IMR-90 (cell line): Measurements from ENCODE around the gene CTIF. TPM values are rescaled to one million over a fixed set of nuclear protein-coding genes. Genes with fewer than 3 reads are reported as not detected.

Source experiments
- ATAC-seq: fragments of 200-7000 bp; cut with Tn5 transposase; 2 replicates; pipeline ENCODE4 v1.9.1; 2020; ENCODE audit warnings: low read depth, mild to moderate bottlenecking, moderate library complexity
- BruUV-seq: library from RNA; stranded (reverse); fragments of 400-500 nt; replicated peaks from 2 replicates; lab custom pipeline; 2021; lab: Mats Ljungman, UMichigan
- CTCF ChIA-PET: fragments of 300-600 bp; formaldehyde crosslinking; extraction: SDS; loops from one replicate; lab custom pipeline; 2021; ENCODE audit warnings: antibody characterized with exemption; lab: Yijun Ruan, JAX
- POLR2A ChIA-PET: fragments of 300-600 bp; sonication (Branson Sonifier 250); formaldehyde crosslinking; loops from one replicate; lab custom pipeline; 2022; ENCODE audit warnings: antibody characterized with exemption; ENCODE audit not compliant: unreplicated experiment; lab: Charles Lee
- DNase-seq: peaks from one replicate; pipeline ENCODE4 v3.0.0; 2013
- H2AFZ ChIP-seq: replicated peaks from 2 replicates; pipeline ENCODE3; 2013; ENCODE audit warnings: low read length, mild to moderate bottlenecking; ENCODE audit not compliant: poor library complexity
- H2AK5ac ChIP-seq: 2 replicates; pipeline ENCODE4 v1.6.1; 2013; ENCODE audit warnings: low read depth, low read length, inconsistent platforms
- H2AK9ac ChIP-seq: replicated peaks from 2 replicates; pipeline ENCODE3; 2013; ENCODE audit warnings: mild to moderate bottlenecking, low read depth, low read length, moderate library complexity; ENCODE audit not compliant: poor library complexity
- H2BK120ac ChIP-seq: 2 replicates; pipeline ENCODE4 v1.6.1; 2013; ENCODE audit warnings: low read depth, low read length, inconsistent platforms
- H2BK15ac ChIP-seq: 3 replicates; pipeline ENCODE4 v1.6.1; 2013; ENCODE audit warnings: low read depth, low read length, inconsistent platforms
- H2BK20ac ChIP-seq: 2 replicates; pipeline ENCODE4 v1.6.1; 2013; ENCODE audit warnings: low read depth, mild to moderate bottlenecking, inconsistent platforms, low read length, moderate library complexity
- H2BK5ac ChIP-seq: 2 replicates; pipeline ENCODE4 v1.6.1; 2013; ENCODE audit warnings: mild to moderate bottlenecking, low read depth, low read length, inconsistent platforms; ENCODE audit not compliant: poor library complexity, severe bottlenecking
- H3K14ac ChIP-seq: replicated peaks from 2 replicates; pipeline ENCODE4 v1.6.1; 2013; ENCODE audit warnings: low read depth, low read length, inconsistent platforms
- H3K18ac ChIP-seq: 2 replicates; pipeline ENCODE4 v1.6.1; 2013; ENCODE audit warnings: low read depth, low read length, control low read depth
- H3K23ac ChIP-seq: 2 replicates; pipeline ENCODE4 v1.6.1; 2013; ENCODE audit warnings: low read depth, low read length, inconsistent platforms
- H3K27ac ChIP-seq: 2 replicates; pipeline ENCODE4 v1.5.1; 2013; ENCODE audit warnings: mild to moderate bottlenecking, control low read depth, low read length; ENCODE audit not compliant: insufficient read depth
- H3K27me3 ChIP-seq: 2 replicates; pipeline ENCODE4 v1.6.1; 2013; ENCODE audit warnings: low read length; ENCODE audit not compliant: control insufficient read depth, insufficient read depth
- H3K36me3 ChIP-seq: 2 replicates; pipeline ENCODE4 v1.6.1; 2013; ENCODE audit warnings: low read length, mixed read lengths; ENCODE audit not compliant: control insufficient read depth, insufficient read depth
- H3K4ac ChIP-seq: 2 replicates; pipeline ENCODE4 v1.6.1; 2013; ENCODE audit warnings: low read depth, low read length, inconsistent platforms
- H3K4me1 ChIP-seq: 2 replicates; pipeline ENCODE4 v1.6.1; 2013; ENCODE audit warnings: low read length, mixed read lengths; ENCODE audit not compliant: control insufficient read depth, insufficient read depth
- H3K4me2 ChIP-seq: 2 replicates; pipeline ENCODE4 v1.6.1; 2013; ENCODE audit warnings: low read depth, mild to moderate bottlenecking, control low read depth, low read length, moderate library complexity
- H3K4me3 ChIP-seq: 2 replicates; pipeline ENCODE4 v1.5.1; 2013; ENCODE audit warnings: low read depth, mild to moderate bottlenecking, control low read depth, low read length, moderate library complexity; ENCODE audit not compliant: insufficient read depth
- H3K56ac ChIP-seq: 2 replicates; pipeline ENCODE4 v1.6.1; 2013; ENCODE audit warnings: low read length, inconsistent platforms; ENCODE audit not compliant: insufficient read depth; ENCODE audit errors: extremely low read depth
- H3K79me1 ChIP-seq, 2 experiments: 2 replicates each; pipeline ENCODE4 v1.6.1; 2013; ENCODE audit warnings: low read length in 2 of 2, inconsistent platforms in 1 of 2, low read depth in 1 of 2
- H3K9ac ChIP-seq: 2 replicates; pipeline ENCODE4 v1.6.1; 2013; ENCODE audit warnings: low read depth, low read length, control low read depth
- H3K9me1 ChIP-seq: 2 replicates; pipeline ENCODE4 v1.6.1; 2013; ENCODE audit warnings: low read length, inconsistent platforms; ENCODE audit not compliant: insufficient read depth
- H3K9me3 ChIP-seq: 2 replicates; pipeline ENCODE4 v1.6.1; 2013; ENCODE audit warnings: low read length; ENCODE audit not compliant: control insufficient read depth, insufficient read depth
- H4K20me1 ChIP-seq: 2 replicates; pipeline ENCODE4 v1.6.1; 2013; ENCODE audit warnings: low read length, inconsistent platforms; ENCODE audit not compliant: insufficient read depth
- H4K5ac ChIP-seq: 2 replicates; pipeline ENCODE4 v1.6.1; 2013; ENCODE audit warnings: mild to moderate bottlenecking, low read depth, low read length, control low read depth
- H4K8ac ChIP-seq, 2 experiments: 2 replicates each; pipeline ENCODE4 v1.6.1; 2013; ENCODE audit warnings: low read depth in 2 of 2, low read length in 2 of 2, control low read depth in 1 of 2, inconsistent platforms in 1 of 2
- H4K91ac ChIP-seq: 2 replicates; pipeline ENCODE4 v1.6.1; 2013; ENCODE audit warnings: low read depth, low read length, inconsistent platforms; ENCODE audit not compliant: insufficient read depth
- BHLHE40 ChIP-seq: fragments of 150-350 bp; IDR thresholded peaks from 2 replicates; pipeline ENCODE4 v1.6.1; 2016; ENCODE audit warnings: mild to moderate bottlenecking, low read depth, low read length
- CEBPB ChIP-seq: IDR thresholded peaks from 2 replicates; pipeline ENCODE4 v1.6.1; 2012; ENCODE audit warnings: low read depth, low read length, improper control_type of control experiment
- FOS ChIP-seq: fragments of 150-350 bp; IDR thresholded peaks from 2 replicates; pipeline ENCODE4 v1.6.1; 2016; ENCODE audit warnings: low read depth, low read length
- MAFK ChIP-seq: IDR thresholded peaks from 2 replicates; pipeline ENCODE4 v1.6.1; 2012; ENCODE audit warnings: low read depth, low read length, improper control_type of control experiment
- MXI1 ChIP-seq: IDR thresholded peaks from 2 replicates; pipeline ENCODE4 v1.6.1; 2012; ENCODE audit warnings: low read depth, mild to moderate bottlenecking, low read length, moderate library complexity, borderline replicate concordance
- NFE2L2 ChIP-seq: fragments of 150-350 bp; IDR thresholded peaks from 2 replicates; pipeline ENCODE4 v1.6.1; 2016; ENCODE audit warnings: low read depth, mild to moderate bottlenecking, low read length
- POLR2A ChIP-seq: IDR thresholded peaks from 2 replicates; pipeline ENCODE4 v1.6.1; 2012; ENCODE audit warnings: mild to moderate bottlenecking, low read depth, low read length
- RAD21 ChIP-seq: IDR thresholded peaks from 2 replicates; pipeline ENCODE4 v1.6.1; 2012; ENCODE audit warnings: low read length, improper control_type of control experiment
- RCOR1 ChIP-seq: IDR thresholded peaks from 2 replicates; pipeline ENCODE4 v1.6.1; 2012; ENCODE audit warnings: mild to moderate bottlenecking, low read length, improper control_type of control experiment; ENCODE audit not compliant: insufficient replicate concordance
- RFX5 ChIP-seq: IDR thresholded peaks from 2 replicates; pipeline ENCODE4 v1.8.0; 2012; ENCODE audit warnings: low read depth, mild to moderate bottlenecking, low read length, moderate library complexity
- WGBS, 2 experiments: methylation state at CpG; one replicate each; pipeline versions ENCODE4 v1.1.5 to v1.1.7; 2013; ENCODE audit warnings: missing lambda C conversion rate in 2 of 2; ENCODE audit not compliant: insufficient read length in 1 of 2; ENCODE audit errors: extremely low coverage in 2 of 2; 5-methylcytosine and 5-hydroxymethylcytosine counted together
- dilution Hi-C: fragments of 300-500 bp; cut with HindIII; formaldehyde crosslinking; loops from one replicate; pipeline ENCODE4 v1.14.3; 2018; ENCODE audit warnings: low sequenced_read_pairs; ENCODE audit not compliant: unreplicated experiment
- in situ Hi-C: fragments of 300-500 bp; cut with MboI; formaldehyde crosslinking; loops from 3 replicates; pipeline ENCODE4 v1.14.3; 2019; ENCODE audit warnings: low sequenced_read_pairs, inconsistent platforms, mixed read lengths
- intact Hi-C: fragments of 100-400 bp; cut with micrococcal nuclease; formaldehyde crosslinking; loops from 2 replicates; pipeline ENCODE4 v1.10.0; 2022
- polyA plus RNA-seq, 3 experiments: library from polyadenylated mRNA; depleted of rRNA; stranded (reverse); fragments of >200 nt; gene quantifications; 2 replicates each; pipeline ENCODE4 v1.2.3, GENCODE V29; 2012; ENCODE audit warnings: low replicate concordance in 1 of 3
- total RNA-seq: library from RNA; depleted of rRNA; stranded (reverse); fragments of >200 nt; gene quantifications from 2 replicates; pipeline ENCODE4 v1.2.3, GENCODE V29; 2012
- TF ChIP-seq, protein P1 (sequence below): conservative IDR thresholded peaks from 2 replicates; pipeline ENCODE4 v1.5.1; 2012; ENCODE audit warnings: mild to moderate bottlenecking, low read depth, low read length, improper control_type of control experiment
- TF ChIP-seq, protein P2 (sequence below): fragments of 150-350 bp; IDR thresholded peaks from 2 replicates; pipeline ENCODE4 v1.6.1; 2017; ENCODE audit warnings: mild to moderate bottlenecking, antibody characterized with exemption, low read length, low read depth
- TF ChIP-seq, protein P3 (sequence below): fragments of 150-350 bp; IDR thresholded peaks from 2 replicates; pipeline ENCODE4 v1.6.1; 2016; ENCODE audit warnings: low read depth, mild to moderate bottlenecking, low read length, moderate library complexity, borderline replicate concordance

Gene CTIF
- total and polyA plus RNA-seq, 2 of the 4 experiments (the other 2 are of a cell fraction) = 25.1 to 57.0 TPM

DNA sequence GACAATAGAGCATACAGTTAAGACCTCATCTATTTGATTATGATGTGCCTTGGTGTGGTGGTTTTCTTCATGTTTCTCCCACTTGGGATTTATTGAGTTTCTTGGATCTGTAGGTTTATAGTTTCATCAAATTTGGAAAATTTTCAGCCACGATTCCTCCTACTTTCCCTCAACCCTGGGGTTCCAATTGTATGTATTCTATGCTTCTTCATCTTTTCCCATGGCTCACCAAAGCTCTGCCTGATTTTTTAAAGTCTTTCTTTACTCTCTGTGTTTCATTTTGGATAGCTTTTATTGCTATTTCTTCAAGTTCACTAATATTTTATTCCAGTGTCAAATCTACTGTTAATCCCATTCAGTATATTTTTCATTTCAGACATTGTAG is 132.7 kb downstream of the CTIF start:
- no peak overlapping the region for H4K8ac ChIP-seq
- H3K23ac ChIP-seq = no peak overlapping the region
- no peak overlapping the region for H2AK5ac ChIP-seq
- peaks cover 2% of the 10 kb centered on the region; the same call in 1 of the 2 replicates for H3K9me3 ChIP-seq
- ChIA-PET CTCF (interaction anchor here (0.6 kb wide), 1 partner anchor 746 kb away, joined by 8 read pairs; no protein-coding TSS in a partner anchor), POLR2A (no interaction called here)
- WGBS, 2 experiments = no CpG with 5 or more reads among the region's 1 CpG
- peaks cover 38% of the 10 kb centered on the region for H3K36me3 ChIP-seq
- H3K27ac ChIP-seq = no peak overlapping the region
- H3K56ac ChIP-seq = no peak overlapping the region
- ATAC-seq = no peak
- no peak overlapping the region for H2AFZ ChIP-seq
- no peak overlapping the region for H4K91ac ChIP-seq
- no peak overlapping the region for H2BK20ac ChIP-seq
- H3K14ac ChIP-seq = no peak overlapping the region
- no peaks in the 10 kb centered on the region; the same call in 1 of the 2 replicates for H3K9me1 ChIP-seq
- no peak for DNase-seq
- H3K79me1 ChIP-seq = peaks cover 22 to 87% of the 10 kb centered on the region in 2 experiments
- no peak overlapping the region for H3K4ac ChIP-seq
- H2BK5ac ChIP-seq = no peak overlapping the region
- dilution Hi-C loops = no loop called here
- no peak overlapping the region for H3K18ac ChIP-seq
- no peak overlapping the region for H3K9ac ChIP-seq
- TF ChIP-seq MAFK (no peak), RCOR1 (no peak), BHLHE40 (no peak), CEBPB (no peak), POLR2A (no peak), MXI1 (no peak), FOS (no peak), RFX5 (no peak), RAD21 (no peak), NFE2L2 (no peak)
- TF ChIP-seq, protein P1, sequence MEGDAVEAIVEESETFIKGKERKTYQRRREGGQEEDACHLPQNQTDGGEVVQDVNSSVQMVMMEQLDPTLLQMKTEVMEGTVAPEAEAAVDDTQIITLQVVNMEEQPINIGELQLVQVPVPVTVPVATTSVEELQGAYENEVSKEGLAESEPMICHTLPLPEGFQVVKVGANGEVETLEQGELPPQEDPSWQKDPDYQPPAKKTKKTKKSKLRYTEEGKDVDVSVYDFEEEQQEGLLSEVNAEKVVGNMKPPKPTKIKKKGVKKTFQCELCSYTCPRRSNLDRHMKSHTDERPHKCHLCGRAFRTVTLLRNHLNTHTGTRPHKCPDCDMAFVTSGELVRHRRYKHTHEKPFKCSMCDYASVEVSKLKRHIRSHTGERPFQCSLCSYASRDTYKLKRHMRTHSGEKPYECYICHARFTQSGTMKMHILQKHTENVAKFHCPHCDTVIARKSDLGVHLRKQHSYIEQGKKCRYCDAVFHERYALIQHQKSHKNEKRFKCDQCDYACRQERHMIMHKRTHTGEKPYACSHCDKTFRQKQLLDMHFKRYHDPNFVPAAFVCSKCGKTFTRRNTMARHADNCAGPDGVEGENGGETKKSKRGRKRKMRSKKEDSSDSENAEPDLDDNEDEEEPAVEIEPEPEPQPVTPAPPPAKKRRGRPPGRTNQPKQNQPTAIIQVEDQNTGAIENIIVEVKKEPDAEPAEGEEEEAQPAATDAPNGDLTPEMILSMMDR = no peak
- TF ChIP-seq, protein P2, sequence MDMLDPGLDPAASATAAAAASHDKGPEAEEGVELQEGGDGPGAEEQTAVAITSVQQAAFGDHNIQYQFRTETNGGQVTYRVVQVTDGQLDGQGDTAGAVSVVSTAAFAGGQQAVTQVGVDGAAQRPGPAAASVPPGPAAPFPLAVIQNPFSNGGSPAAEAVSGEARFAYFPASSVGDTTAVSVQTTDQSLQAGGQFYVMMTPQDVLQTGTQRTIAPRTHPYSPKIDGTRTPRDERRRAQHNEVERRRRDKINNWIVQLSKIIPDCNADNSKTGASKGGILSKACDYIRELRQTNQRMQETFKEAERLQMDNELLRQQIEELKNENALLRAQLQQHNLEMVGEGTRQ = no peak
- TF ChIP-seq, protein P3, sequence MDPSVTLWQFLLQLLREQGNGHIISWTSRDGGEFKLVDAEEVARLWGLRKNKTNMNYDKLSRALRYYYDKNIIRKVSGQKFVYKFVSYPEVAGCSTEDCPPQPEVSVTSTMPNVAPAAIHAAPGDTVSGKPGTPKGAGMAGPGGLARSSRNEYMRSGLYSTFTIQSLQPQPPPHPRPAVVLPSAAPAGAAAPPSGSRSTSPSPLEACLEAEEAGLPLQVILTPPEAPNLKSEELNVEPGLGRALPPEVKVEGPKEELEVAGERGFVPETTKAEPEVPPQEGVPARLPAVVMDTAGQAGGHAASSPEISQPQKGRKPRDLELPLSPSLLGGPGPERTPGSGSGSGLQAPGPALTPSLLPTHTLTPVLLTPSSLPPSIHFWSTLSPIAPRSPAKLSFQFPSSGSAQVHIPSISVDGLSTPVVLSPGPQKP = no peak
- H4K5ac ChIP-seq = no peak overlapping the region
- H3K4me3 ChIP-seq = no peak overlapping the region
- no peak overlapping the region for H2BK15ac ChIP-seq
- peaks cover 17% of the 10 kb centered on the region for H3K4me1 ChIP-seq
- intact Hi-C loops = no loop called here
- H2AK9ac ChIP-seq = no peak overlapping the region
- in situ Hi-C loops = loop anchor here (10.0 kb wide), 2 partner anchors 503 to 743 kb away; no protein-coding TSS in a partner anchor
- peaks cover 48% of the 10 kb centered on the region for H4K20me1 ChIP-seq
- H2BK120ac ChIP-seq = no peak overlapping the region
- H3K27me3 ChIP-seq = no peaks in the 10 kb centered on the region
- no TSS peak for BruUV-seq
- no peak overlapping the region for H3K4me2 ChIP-seq
